HepG2 (cell line): ENCODE data around the gene SIRPB2. TPM values are rescaled to one million over a fixed set of nuclear protein-coding genes. Genes with fewer than 3 reads are reported as not detected.

ENCODE experiments used
- GATAD2A ChIP-seq: IDR thresholded peaks from 2 replicates; pipeline ENCODE4 v1.6.1; 2016
- MAFF ChIP-seq: IDR thresholded peaks from 2 replicates; pipeline ENCODE4 v1.6.1; 2011; ENCODE audit warnings: low read depth, low read length, improper control_type of control experiment
- PHF8 ChIP-seq: sonication (generic); formaldehyde crosslinking; IDR thresholded peaks from 2 replicates; pipeline ENCODE4 v1.5.0; 2020; ENCODE audit warnings: missing genetic modification reagents
- RBAK ChIP-seq: sonication (generic); formaldehyde crosslinking; IDR thresholded peaks from 2 replicates; pipeline ENCODE4 v1.5.1; 2020; ENCODE audit warnings: mild to moderate bottlenecking, missing genetic modification reagents
- SIN3A ChIP-seq: IDR thresholded peaks from 2 replicates; pipeline ENCODE4 v1.6.1; 2011; ENCODE audit warnings: low read depth, mild to moderate bottlenecking, control low read depth, low read length, borderline replicate concordance
- TBX3 ChIP-seq: fragments of 450-650 bp; IDR thresholded peaks from 2 replicates; pipeline ENCODE4 v1.6.1; 2017; ENCODE audit warnings: antibody characterized with exemption, mild to moderate bottlenecking, inconsistent platforms, borderline replicate concordance
- XBP1 ChIP-seq: sonication (generic); formaldehyde crosslinking; IDR thresholded peaks from 2 replicates; pipeline ENCODE4 v1.5.0; 2020; ENCODE audit warnings: missing genetic modification reagents
- ZBTB7B ChIP-seq: sonication (generic); formaldehyde crosslinking; IDR thresholded peaks from 2 replicates; pipeline ENCODE4 v1.4.0; 2020; ENCODE audit warnings: missing genetic modification reagents
- ZFYVE20 ChIP-seq: sonication (generic); formaldehyde crosslinking; IDR thresholded peaks from 2 replicates; pipeline ENCODE4 v1.8.0; 2023; ENCODE audit warnings: low read depth, mild to moderate bottlenecking, moderate library complexity, missing genetic modification reagents, borderline replicate concordance
- ZNF232 ChIP-seq: sonication (generic); formaldehyde crosslinking; IDR thresholded peaks from 2 replicates; pipeline ENCODE4 v1.4.0; 2020; ENCODE audit warnings: missing genetic modification reagents, borderline replicate concordance
- ZNF614 ChIP-seq: IDR thresholded peaks from 2 replicates; pipeline ENCODE4 v1.6.1; 2018; ENCODE audit warnings: missing biosample characterization, missing genetic modification reagents, inconsistent platforms, borderline replicate concordance
- ZNF746 ChIP-seq: sonication (generic); formaldehyde crosslinking; IDR thresholded peaks from 2 replicates; pipeline ENCODE4 v1.8.0; 2022; ENCODE audit warnings: mild to moderate bottlenecking, missing genetic modification reagents
- ZNF749 ChIP-seq: sonication (generic); formaldehyde crosslinking; IDR thresholded peaks from 2 replicates; pipeline ENCODE4 v1.8.0; 2022; ENCODE audit warnings: mild to moderate bottlenecking, missing genetic modification reagents, moderate library complexity, borderline replicate concordance
- polyA plus RNA-seq, 8 experiments: library from polyadenylated mRNA; depleted of rRNA in 3 of 8; stranded (reverse) in 7 of 8; unstranded in 1 of 8; fragments of >200 nt; fragmentation: Illumina TruSeq in 4 of 8; extraction: Trizol in 4 of 8; gene quantifications; 2 replicates each; pipeline versions ENCODE4 v1.2.1 to v1.2.3, GENCODE V29; 2011 to 2016; ENCODE audit warnings: low read depth in 4 of 8, missing spikeins in 1 of 8, mixed read lengths in 1 of 8; ENCODE audit not compliant: insufficient read depth in 1 of 8
- total RNA-seq, 5 experiments: library from RNA; depleted of rRNA; stranded (reverse); fragments of >200 nt; fragmentation: Illumina TruSeq; extraction: Trizol; gene quantifications; 2 replicates each; pipeline ENCODE4 v1.2.3, GENCODE V29; 2016; ENCODE audit warnings: low read depth in 1 of 5
- TF ChIP-seq, protein P1 (sequence below): IDR thresholded peaks from 2 replicates; pipeline ENCODE4 v1.6.1; 2016; ENCODE audit warnings: missing compliant biosample characterization, missing genetic modification reagents, borderline replicate concordance
- TF ChIP-seq, protein P2 (sequence below): sonication (generic); formaldehyde crosslinking; IDR thresholded peaks from 2 replicates; pipeline ENCODE4 v1.4.0; 2020; ENCODE audit warnings: missing genetic modification reagents
- TF ChIP-seq, protein P3 (sequence below): sonication (generic); formaldehyde crosslinking; IDR thresholded peaks from 2 replicates; pipeline ENCODE4 v1.4.0; 2020; ENCODE audit warnings: missing genetic modification reagents, borderline replicate concordance
- TF ChIP-seq, protein P4 (sequence below): fragments of 450-650 bp; IDR thresholded peaks from 2 replicates; pipeline ENCODE4 v1.6.1; 2016
- TF ChIP-seq, protein P5 (sequence below): sonication (generic); formaldehyde crosslinking; IDR thresholded peaks from 2 replicates; pipeline ENCODE4 v1.5.1; 2020; ENCODE audit warnings: mild to moderate bottlenecking, missing genetic modification reagents, moderate library complexity
- TF ChIP-seq, protein P6 (sequence below): IDR thresholded peaks from 2 replicates; pipeline ENCODE4 v1.6.1; 2016; ENCODE audit warnings: low read depth

Gene SIRPB2
- total and polyA plus RNA-seq, 2 of the 13 experiments (the other 11 are each of a cell fraction or from before 2014, with no cell fraction given) = not detected

DNA sequence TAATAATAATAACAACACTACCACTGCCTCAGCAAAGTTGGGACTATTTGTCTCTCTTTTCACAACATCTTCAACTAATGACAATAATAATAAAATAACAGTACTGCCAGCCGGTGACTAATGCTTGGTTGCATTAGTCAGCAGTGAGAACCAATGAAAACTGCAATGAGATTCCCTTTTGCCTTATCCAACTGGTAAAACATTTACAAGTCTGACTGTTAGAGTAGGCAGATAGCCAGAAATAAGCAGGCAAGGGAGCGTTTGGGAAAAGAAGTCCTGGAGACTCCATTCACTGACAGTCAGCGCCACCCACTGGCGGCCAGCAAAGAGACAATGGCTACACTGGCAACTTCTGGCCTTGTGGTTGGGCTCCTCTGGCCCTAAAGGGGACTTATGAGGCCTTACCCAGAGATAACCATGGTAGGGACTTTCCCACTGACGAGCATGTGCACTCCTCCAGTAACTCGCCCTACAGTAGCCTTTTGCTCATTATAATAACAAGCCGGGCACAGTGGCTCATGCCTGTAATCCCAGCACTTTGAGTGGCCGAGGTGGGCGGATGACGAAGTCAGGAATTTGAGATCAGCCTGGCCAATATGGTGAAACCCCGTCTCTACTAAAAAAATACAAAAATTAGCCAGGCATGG, 21.2 kb downstream of the SIRPB2 start (continued):
- TF ChIP-seq MAFF = peak; percentile 67
- TF ChIP-seq ZNF749 (CRISPR knock-in tag) = no peak
- TF ChIP-seq PHF8 (CRISPR knock-in tag) = peak; percentile 53; the same call in 1 of the 2 replicates
- no peak for TF ChIP-seq SIN3A
- no peak for TF ChIP-seq ZFYVE20 (CRISPR knock-in tag)
- no peak for TF ChIP-seq TBX3
- TF ChIP-seq GATAD2A (CRISPR knock-in tag) = peak; percentile 93
- TF ChIP-seq ZNF746 (CRISPR knock-in tag) = no peak
- TF ChIP-seq RBAK (CRISPR knock-in tag) = no peak
- peak; percentile 54; the same call in 1 of the 2 replicates for TF ChIP-seq ZBTB7B (CRISPR knock-in tag)
- TF ChIP-seq ZNF614 (CRISPR knock-in tag) = peak; percentile 97
- TF ChIP-seq, protein P1, sequence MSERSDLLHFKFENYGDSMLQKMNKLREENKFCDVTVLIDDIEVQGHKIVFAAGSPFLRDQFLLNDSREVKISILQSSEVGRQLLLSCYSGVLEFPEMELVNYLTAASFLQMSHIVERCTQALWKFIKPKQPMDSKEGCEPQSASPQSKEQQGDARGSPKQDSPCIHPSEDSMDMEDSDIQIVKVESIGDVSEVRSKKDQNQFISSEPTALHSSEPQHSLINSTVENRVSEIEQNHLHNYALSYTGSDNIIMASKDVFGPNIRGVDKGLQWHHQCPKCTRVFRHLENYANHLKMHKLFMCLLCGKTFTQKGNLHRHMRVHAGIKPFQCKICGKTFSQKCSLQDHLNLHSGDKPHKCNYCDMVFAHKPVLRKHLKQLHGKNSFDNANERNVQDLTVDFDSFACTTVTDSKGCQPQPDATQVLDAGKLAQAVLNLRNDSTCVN = peak; percentile 35; the same call in 1 of the 2 replicates
- TF ChIP-seq, protein P2, sequence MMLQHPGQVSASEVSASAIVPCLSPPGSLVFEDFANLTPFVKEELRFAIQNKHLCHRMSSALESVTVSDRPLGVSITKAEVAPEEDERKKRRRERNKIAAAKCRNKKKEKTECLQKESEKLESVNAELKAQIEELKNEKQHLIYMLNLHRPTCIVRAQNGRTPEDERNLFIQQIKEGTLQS (CRISPR knock-in tag) = no peak
- TF ChIP-seq, protein P3, sequence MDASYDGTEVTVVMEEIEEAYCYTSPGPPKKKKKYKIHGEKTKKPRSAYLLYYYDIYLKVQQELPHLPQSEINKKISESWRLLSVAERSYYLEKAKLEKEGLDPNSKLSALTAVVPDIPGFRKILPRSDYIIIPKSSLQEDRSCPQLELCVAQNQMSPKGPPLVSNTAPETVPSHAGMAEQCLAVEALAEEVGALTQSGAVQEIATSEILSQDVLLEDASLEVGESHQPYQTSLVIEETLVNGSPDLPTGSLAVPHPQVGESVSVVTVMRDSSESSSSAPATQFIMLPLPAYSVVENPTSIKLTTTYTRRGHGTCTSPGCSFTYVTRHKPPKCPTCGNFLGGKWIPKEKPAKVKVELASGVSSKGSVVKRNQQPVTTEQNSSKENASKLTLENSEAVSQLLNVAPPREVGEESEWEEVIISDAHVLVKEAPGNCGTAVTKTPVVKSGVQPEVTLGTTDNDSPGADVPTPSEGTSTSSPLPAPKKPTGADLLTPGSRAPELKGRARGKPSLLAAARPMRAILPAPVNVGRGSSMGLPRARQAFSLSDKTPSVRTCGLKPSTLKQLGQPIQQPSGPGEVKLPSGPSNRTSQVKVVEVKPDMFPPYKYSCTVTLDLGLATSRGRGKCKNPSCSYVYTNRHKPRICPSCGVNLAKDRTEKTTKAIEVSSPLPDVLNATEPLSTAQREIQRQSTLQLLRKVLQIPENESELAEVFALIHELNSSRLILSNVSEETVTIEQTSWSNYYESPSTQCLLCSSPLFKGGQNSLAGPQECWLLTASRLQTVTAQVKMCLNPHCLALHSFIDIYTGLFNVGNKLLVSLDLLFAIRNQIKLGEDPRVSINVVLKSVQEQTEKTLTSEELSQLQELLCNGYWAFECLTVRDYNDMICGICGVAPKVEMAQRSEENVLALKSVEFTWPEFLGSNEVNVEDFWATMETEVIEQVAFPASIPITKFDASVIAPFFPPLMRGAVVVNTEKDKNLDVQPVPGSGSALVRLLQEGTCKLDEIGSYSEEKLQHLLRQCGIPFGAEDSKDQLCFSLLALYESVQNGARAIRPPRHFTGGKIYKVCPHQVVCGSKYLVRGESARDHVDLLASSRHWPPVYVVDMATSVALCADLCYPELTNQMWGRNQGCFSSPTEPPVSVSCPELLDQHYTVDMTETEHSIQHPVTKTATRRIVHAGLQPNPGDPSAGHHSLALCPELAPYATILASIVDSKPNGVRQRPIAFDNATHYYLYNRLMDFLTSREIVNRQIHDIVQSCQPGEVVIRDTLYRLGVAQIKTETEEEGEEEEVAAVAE (CRISPR knock-in tag) = peak; percentile 88; the same call in 1 of the 2 replicates
- TF ChIP-seq, protein P4, sequence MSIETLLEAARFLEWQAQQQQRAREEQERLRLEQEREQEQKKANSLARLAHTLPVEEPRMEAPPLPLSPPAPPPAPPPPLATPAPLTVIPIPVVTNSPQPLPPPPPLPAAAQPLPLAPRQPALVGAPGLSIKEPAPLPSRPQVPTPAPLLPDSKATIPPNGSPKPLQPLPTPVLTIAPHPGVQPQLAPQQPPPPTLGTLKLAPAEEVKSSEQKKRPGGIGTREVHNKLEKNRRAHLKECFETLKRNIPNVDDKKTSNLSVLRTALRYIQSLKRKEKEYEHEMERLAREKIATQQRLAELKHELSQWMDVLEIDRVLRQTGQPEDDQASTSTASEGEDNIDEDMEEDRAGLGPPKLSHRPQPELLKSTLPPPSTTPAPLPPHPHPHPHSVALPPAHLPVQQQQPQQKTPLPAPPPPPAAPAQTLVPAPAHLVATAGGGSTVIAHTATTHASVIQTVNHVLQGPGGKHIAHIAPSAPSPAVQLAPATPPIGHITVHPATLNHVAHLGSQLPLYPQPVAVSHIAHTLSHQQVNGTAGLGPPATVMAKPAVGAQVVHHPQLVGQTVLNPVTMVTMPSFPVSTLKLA = no peak
- TF ChIP-seq, protein P5, sequence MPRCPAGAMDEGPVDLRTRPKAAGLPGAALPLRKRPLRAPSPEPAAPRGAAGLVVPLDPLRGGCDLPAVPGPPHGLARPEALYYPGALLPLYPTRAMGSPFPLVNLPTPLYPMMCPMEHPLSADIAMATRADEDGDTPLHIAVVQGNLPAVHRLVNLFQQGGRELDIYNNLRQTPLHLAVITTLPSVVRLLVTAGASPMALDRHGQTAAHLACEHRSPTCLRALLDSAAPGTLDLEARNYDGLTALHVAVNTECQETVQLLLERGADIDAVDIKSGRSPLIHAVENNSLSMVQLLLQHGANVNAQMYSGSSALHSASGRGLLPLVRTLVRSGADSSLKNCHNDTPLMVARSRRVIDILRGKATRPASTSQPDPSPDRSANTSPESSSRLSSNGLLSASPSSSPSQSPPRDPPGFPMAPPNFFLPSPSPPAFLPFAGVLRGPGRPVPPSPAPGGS = peak; percentile 55; the same call in 1 of the 2 replicates
- TF ChIP-seq ZNF232 = peak; percentile 79; the same call in 1 of the 2 replicates
- TF ChIP-seq, protein P6, sequence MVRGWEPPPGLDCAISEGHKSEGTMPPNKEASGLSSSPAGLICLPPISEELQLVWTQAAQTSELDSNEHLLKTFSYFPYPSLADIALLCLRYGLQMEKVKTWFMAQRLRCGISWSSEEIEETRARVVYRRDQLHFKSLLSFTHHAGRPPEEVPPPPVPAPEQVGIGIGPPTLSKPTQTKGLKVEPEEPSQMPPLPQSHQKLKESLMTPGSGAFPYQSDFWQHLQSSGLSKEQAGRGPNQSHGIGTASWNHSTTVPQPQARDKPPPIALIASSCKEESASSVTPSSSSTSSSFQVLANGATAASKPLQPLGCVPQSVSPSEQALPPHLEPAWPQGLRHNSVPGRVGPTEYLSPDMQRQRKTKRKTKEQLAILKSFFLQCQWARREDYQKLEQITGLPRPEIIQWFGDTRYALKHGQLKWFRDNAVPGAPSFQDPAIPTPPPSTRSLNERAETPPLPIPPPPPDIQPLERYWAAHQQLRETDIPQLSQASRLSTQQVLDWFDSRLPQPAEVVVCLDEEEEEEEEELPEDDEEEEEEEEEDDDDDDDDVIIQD (CRISPR knock-in tag) = peak; percentile 92
- TF ChIP-seq XBP1 (CRISPR knock-in tag) = no peak
